ENCODE measurements around the gene GABBR2.

DNA sequence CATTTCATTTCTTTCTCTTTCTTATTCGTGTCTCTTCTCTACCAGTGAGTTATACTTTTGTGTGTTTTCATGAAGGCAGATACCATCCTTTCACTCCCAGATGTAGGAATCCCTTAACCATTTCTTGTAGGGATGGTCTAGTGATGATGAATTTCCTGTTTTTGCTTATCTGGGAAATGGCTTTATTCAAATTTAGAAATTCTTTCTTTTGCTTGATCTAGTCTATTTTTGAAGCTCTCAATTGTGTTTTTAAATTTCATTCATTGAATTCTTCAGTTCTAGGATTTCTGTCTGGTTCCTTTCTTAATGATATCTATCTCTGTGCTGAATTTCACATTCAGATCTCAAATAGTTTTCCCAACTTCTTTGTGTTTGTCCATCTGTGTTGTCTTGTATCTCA lies 357.4 kb downstream of the GABBR2 start:
- no peak for TF ChIP-seq POLR2A (IDR thresholded peaks at IDR 0.05)
- TF ChIP-seq, protein P1, sequence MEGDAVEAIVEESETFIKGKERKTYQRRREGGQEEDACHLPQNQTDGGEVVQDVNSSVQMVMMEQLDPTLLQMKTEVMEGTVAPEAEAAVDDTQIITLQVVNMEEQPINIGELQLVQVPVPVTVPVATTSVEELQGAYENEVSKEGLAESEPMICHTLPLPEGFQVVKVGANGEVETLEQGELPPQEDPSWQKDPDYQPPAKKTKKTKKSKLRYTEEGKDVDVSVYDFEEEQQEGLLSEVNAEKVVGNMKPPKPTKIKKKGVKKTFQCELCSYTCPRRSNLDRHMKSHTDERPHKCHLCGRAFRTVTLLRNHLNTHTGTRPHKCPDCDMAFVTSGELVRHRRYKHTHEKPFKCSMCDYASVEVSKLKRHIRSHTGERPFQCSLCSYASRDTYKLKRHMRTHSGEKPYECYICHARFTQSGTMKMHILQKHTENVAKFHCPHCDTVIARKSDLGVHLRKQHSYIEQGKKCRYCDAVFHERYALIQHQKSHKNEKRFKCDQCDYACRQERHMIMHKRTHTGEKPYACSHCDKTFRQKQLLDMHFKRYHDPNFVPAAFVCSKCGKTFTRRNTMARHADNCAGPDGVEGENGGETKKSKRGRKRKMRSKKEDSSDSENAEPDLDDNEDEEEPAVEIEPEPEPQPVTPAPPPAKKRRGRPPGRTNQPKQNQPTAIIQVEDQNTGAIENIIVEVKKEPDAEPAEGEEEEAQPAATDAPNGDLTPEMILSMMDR (IDR thresholded peaks at IDR 0.05), result no peak

Measured in uterus (tissue), 2 donors.